Astrocyte (in vitro differentiated cells and primary cell): Measurements from ENCODE around the gene ITPRID2. TPM values are rescaled to one million over a fixed set of nuclear protein-coding genes. Genes with fewer than 3 reads are reported as not detected.
A peak's percentile ranks its signal among the peaks of the same experiment; 100 is the strongest.

Experiments used
- DNase-seq: peaks from one replicate; pipeline ENCODE4 v3.0.0-alpha.2; 2010; ENCODE audit warnings: low read depth
- FAIRE-seq: peaks from 2 replicates; lab custom pipeline; 2011; peaks lifted over from hg19 to GRCh38; lab: Jason Lieb, UNC
- H2AFZ ChIP-seq: 2 replicates; pipeline ENCODE4 v1.6.0; 2012; ENCODE audit warnings: low read depth, low read length, inconsistent platforms
- H3K27ac ChIP-seq: 2 replicates; pipeline ENCODE4 v1.5.1; 2011; ENCODE audit warnings: low read depth, low read length, inconsistent platforms
- H3K27me3 ChIP-seq: 2 replicates; pipeline ENCODE4 v1.6.0; 2011; ENCODE audit warnings: low read length, inconsistent platforms; ENCODE audit not compliant: insufficient read depth
- H3K36me3 ChIP-seq: 2 replicates; pipeline ENCODE4 v1.5.1; 2011; ENCODE audit warnings: low read length, inconsistent platforms; ENCODE audit not compliant: insufficient read depth
- H3K4me1 ChIP-seq: 2 replicates; pipeline ENCODE4 v1.5.1; 2011; ENCODE audit warnings: low read length, inconsistent platforms; ENCODE audit not compliant: insufficient read depth
- H3K4me2 ChIP-seq: 2 replicates; pipeline ENCODE4 v1.6.0; 2012; ENCODE audit warnings: low read length, inconsistent platforms
- H3K4me3 ChIP-seq: 2 replicates; pipeline ENCODE4 v1.5.1; 2011; ENCODE audit warnings: low read depth, mild to moderate bottlenecking, low read length, inconsistent platforms; ENCODE audit not compliant: insufficient read depth
- H3K79me2 ChIP-seq: 2 replicates; pipeline ENCODE4 v1.6.0; 2012; ENCODE audit warnings: mild to moderate bottlenecking, low read length, inconsistent platforms; ENCODE audit not compliant: insufficient read depth
- H3K9ac ChIP-seq: 2 replicates; pipeline ENCODE4 v1.6.0; 2012; ENCODE audit warnings: mild to moderate bottlenecking, low read length, inconsistent platforms
- H3K9me3 ChIP-seq: 2 replicates; pipeline ENCODE4 v1.5.1; 2012; ENCODE audit warnings: low read depth, mild to moderate bottlenecking, low read length, inconsistent platforms; ENCODE audit not compliant: insufficient read depth
- H4K20me1 ChIP-seq: 2 replicates; pipeline ENCODE4 v1.6.0; 2012; ENCODE audit warnings: low read length, inconsistent platforms; ENCODE audit not compliant: insufficient read depth
- H3K27ac Mint-ChIP-seq: one replicate; pipeline ENCODE4 v1.8.0; 2021; ENCODE audit warnings: mild to moderate bottlenecking, mixed read lengths; ENCODE audit not compliant: unreplicated experiment
- H3K27me3 Mint-ChIP-seq: one replicate; pipeline ENCODE4 v1.8.0; 2021; ENCODE audit warnings: low read depth, mixed read lengths; ENCODE audit not compliant: unreplicated experiment
- H3K36me3 Mint-ChIP-seq: one replicate; pipeline ENCODE4 v1.8.0; 2021; ENCODE audit warnings: low read depth, mixed read lengths; ENCODE audit not compliant: unreplicated experiment
- H3K4me1 Mint-ChIP-seq: one replicate; pipeline ENCODE4 v1.8.0; 2021; ENCODE audit warnings: low read depth, mixed read lengths; ENCODE audit not compliant: unreplicated experiment
- H3K4me3 Mint-ChIP-seq: one replicate; pipeline ENCODE4 v1.8.0; 2021; ENCODE audit warnings: mild to moderate bottlenecking, moderate library complexity, mixed read lengths; ENCODE audit not compliant: unreplicated experiment
- H3K9me3 Mint-ChIP-seq: one replicate; pipeline ENCODE4 v1.8.0; 2021; ENCODE audit warnings: mild to moderate bottlenecking, mixed read lengths; ENCODE audit not compliant: unreplicated experiment
- CTCF ChIP-seq: IDR thresholded peaks from 2 replicates; pipeline ENCODE4 v1.5.1; 2011; ENCODE audit warnings: low read depth, mild to moderate bottlenecking, inconsistent platforms, low read length, moderate library complexity; ENCODE audit not compliant: insufficient read depth
- EZH2 ChIP-seq: IDR thresholded peaks from 2 replicates; pipeline ENCODE4 v1.6.1; 2012; ENCODE audit warnings: mild to moderate bottlenecking, low read length, inconsistent platforms; ENCODE audit not compliant: insufficient read depth
- total RNA-seq: library from RNA; stranded (reverse); gene quantifications from 2 replicates; pipeline ENCODE4 v1.2.1, GENCODE V29; 2021

The ITPRID2 gene
- total RNA-seq, 1 donor from 2014 or later = 272 TPM

GRCh38 chr2:181896286-181896685 is 4.8 kb downstream of the ITPRID2 start:
- TF ChIP-seq CTCF (no peak), EZH2 (no peak)
- FAIRE-seq (no peak), DNase-seq (no peak)
- H3K4me3 Mint-ChIP-seq = peak overlapping the region; percentile 89
- H2AFZ ChIP-seq = no peak overlapping the region
- H4K20me1 ChIP-seq = peaks cover 21% of the 10 kb centered on the region
- no peak overlapping the region for H3K27ac Mint-ChIP-seq
- H3K4me1 Mint-ChIP-seq = peaks cover 38% of the 10 kb centered on the region
- H3K4me2 ChIP-seq = peak overlapping the region; percentile 89
- H3K36me3 Mint-ChIP-seq = peaks cover 24% of the 10 kb centered on the region
- H3K27me3 Mint-ChIP-seq = no peaks in the 10 kb centered on the region
- H3K9me3 ChIP-seq = no peaks in the 10 kb centered on the region
- H3K4me1 ChIP-seq = peaks cover 16% of the 10 kb centered on the region
- H3K79me2 ChIP-seq = peaks cover 95% of the 10 kb centered on the region
- H3K4me3 ChIP-seq = peak overlapping the region; percentile 34
- H3K27me3 ChIP-seq = no peaks in the 10 kb centered on the region
- H3K27ac ChIP-seq = no peak overlapping the region
- H3K36me3 ChIP-seq = peaks cover 44% of the 10 kb centered on the region
- H3K9ac ChIP-seq = peak overlapping the region; percentile 30
- no peaks in the 10 kb centered on the region for H3K9me3 Mint-ChIP-seq

GRCh38 chr2:181900007-181900651 is 8.6 kb downstream of the ITPRID2 start:
- Histone ChIP-seq H3K4me3 (no peak overlapping the region), H3K9ac (no peak overlapping the region), H3K27me3 (no peaks in the 10 kb centered on the region), H3K79me2 (peaks cover 100% of the 10 kb centered on the region), H3K27ac (no peak overlapping the region), H4K20me1 (peaks cover 19% of the 10 kb centered on the region), H3K4me2 (no peak overlapping the region), H3K4me1 (peaks cover 22% of the 10 kb centered on the region), H3K36me3 (peaks cover 66% of the 10 kb centered on the region), H3K9me3 (no peaks in the 10 kb centered on the region), H2AFZ (no peak overlapping the region)
- H3K9me3 Mint-ChIP-seq = no peaks in the 10 kb centered on the region
- DNase-seq (no peak), FAIRE-seq (no peak)
- no peak for TF ChIP-seq CTCF
- TF ChIP-seq EZH2 = no peak
- no peaks in the 10 kb centered on the region for H3K27me3 Mint-ChIP-seq
- peaks cover 44% of the 10 kb centered on the region for H3K4me1 Mint-ChIP-seq
- no peak overlapping the region for H3K27ac Mint-ChIP-seq
- peak overlapping the region; percentile 0 for H3K4me3 Mint-ChIP-seq
- peaks cover 15% of the 10 kb centered on the region for H3K36me3 Mint-ChIP-seq

- H3K4me1 Mint-ChIP-seq = peaks cover 32% of the 10 kb centered on the region
- Histone ChIP-seq H3K4me3 (no peak overlapping the region), H3K79me2 (peaks cover 100% of the 10 kb centered on the region), H3K4me1 (peaks cover 7% of the 10 kb centered on the region), H2AFZ (no peak overlapping the region), H3K9me3 (no peaks in the 10 kb centered on the region), H3K9ac (peak overlapping the region; percentile 2), H3K4me2 (peak overlapping the region; percentile 49), H4K20me1 (peaks cover 15% of the 10 kb centered on the region), H3K36me3 (peaks cover 83% of the 10 kb centered on the region), H3K27me3 (no peaks in the 10 kb centered on the region), H3K27ac (no peak overlapping the region)
- no peak overlapping the region for H3K4me3 Mint-ChIP-seq
- FAIRE-seq (no peak), DNase-seq (no peak)
- TF ChIP-seq EZH2 (no peak), CTCF (no peak)
- no peak overlapping the region for H3K27ac Mint-ChIP-seq
- peaks cover 17% of the 10 kb centered on the region for H3K36me3 Mint-ChIP-seq
- no peaks in the 10 kb centered on the region for H3K9me3 Mint-ChIP-seq
- H3K27me3 Mint-ChIP-seq = no peaks in the 10 kb centered on the region
Observed at GRCh38 chr2:181902625-181903024, 11.1 kb downstream of the ITPRID2 start.
